GM12873 (cell line): ENCODE data around the gene TASOR2.

Source experiments
- TF ChIP-seq, protein P1 (sequence below): IDR thresholded peaks from 2 replicates; pipeline ENCODE4 v1.5.1; 2012; ENCODE audit warnings: low read depth, mild to moderate bottlenecking, moderate library complexity, low read length, control low read depth; ENCODE audit not compliant: insufficient read depth; ENCODE audit errors: missing control alignments

The TASOR2 gene

GRCh38 chr10:5731559-5731958 is 46.9 kb downstream of the TASOR2 start:
- TF ChIP-seq, protein P1, sequence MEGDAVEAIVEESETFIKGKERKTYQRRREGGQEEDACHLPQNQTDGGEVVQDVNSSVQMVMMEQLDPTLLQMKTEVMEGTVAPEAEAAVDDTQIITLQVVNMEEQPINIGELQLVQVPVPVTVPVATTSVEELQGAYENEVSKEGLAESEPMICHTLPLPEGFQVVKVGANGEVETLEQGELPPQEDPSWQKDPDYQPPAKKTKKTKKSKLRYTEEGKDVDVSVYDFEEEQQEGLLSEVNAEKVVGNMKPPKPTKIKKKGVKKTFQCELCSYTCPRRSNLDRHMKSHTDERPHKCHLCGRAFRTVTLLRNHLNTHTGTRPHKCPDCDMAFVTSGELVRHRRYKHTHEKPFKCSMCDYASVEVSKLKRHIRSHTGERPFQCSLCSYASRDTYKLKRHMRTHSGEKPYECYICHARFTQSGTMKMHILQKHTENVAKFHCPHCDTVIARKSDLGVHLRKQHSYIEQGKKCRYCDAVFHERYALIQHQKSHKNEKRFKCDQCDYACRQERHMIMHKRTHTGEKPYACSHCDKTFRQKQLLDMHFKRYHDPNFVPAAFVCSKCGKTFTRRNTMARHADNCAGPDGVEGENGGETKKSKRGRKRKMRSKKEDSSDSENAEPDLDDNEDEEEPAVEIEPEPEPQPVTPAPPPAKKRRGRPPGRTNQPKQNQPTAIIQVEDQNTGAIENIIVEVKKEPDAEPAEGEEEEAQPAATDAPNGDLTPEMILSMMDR, result no peak

- TF ChIP-seq, protein P1, result no peak
Observed at GRCh38 chr10:5732141-5732540, 47.5 kb downstream of the TASOR2 start.
